ENCODE results near the gene OR2A12. TPM values are rescaled to one million over a fixed set of nuclear protein-coding genes. Genes with fewer than 3 reads are reported as not detected.

OR2A12 gene
- total and polyA plus RNA-seq, 2 experiments from 2014 or later: 0.42 to 1.0 TPM

- DNase-seq (ENCODE audit: low spot score): no peak
- TF ChIP-seq EZH2phosphoT487 (IDR thresholded peaks at IDR 0.05; ENCODE audit: low read depth, severe bottlenecking, unreplicated experiment) (no peak), EZH2 (IDR thresholded peaks at IDR 0.05; ENCODE audit: borderline replicate concordance) (no peak), CTCF (IDR thresholded peaks at IDR 0.05; ENCODE audit: poor library complexity) (no peak)
Measured at GRCh38 chr7:144133307-144133706, 47.2 kb downstream of the OR2A12 start.

GRCh38 chr7:144134116-144134515 is 48.0 kb downstream of the OR2A12 start:
- H3K79me2 ChIP-seq: no peaks in the 10 kb centered on the region
- H3K4me3 ChIP-seq: no peak overlapping the region
- no peaks in the 10 kb centered on the region for H4K20me1 ChIP-seq (ENCODE audit: insufficient read depth, poor library complexity, severe bottlenecking)
- no peaks in the 10 kb centered on the region for H3K4me1 ChIP-seq (ENCODE audit: insufficient read depth)
- H2AFZ ChIP-seq: no peak overlapping the region
- H3K9me3 ChIP-seq (ENCODE audit: low read depth): no peaks in the 10 kb centered on the region
- no peaks in the 10 kb centered on the region for H3K27me3 ChIP-seq
- H3K4me2 ChIP-seq: no peak overlapping the region
- H3K27ac ChIP-seq: no peak overlapping the region
- no peak for DNase-seq (ENCODE audit: low spot score)
- WGBS (ENCODE audit: low lambda C conversion rate, missing lambda C conversion rate): 65% methylated on average over 1 of the region's 1 CpG
- TF ChIP-seq EZH2 (IDR thresholded peaks at IDR 0.05; ENCODE audit: borderline replicate concordance) (no peak), EZH2phosphoT487 (IDR thresholded peaks at IDR 0.05; ENCODE audit: low read depth, severe bottlenecking, unreplicated experiment) (no peak), CTCF (IDR thresholded peaks at IDR 0.05; ENCODE audit: poor library complexity) (no peak)
- no peaks in the 10 kb centered on the region for H3K9me2 ChIP-seq (replicated peaks; ENCODE audit: insufficient read depth)
- no peaks in the 10 kb centered on the region for H3K36me3 ChIP-seq (replicated peaks; ENCODE audit: insufficient read depth, low read depth)

More at GRCh38 chr7:144133307-144133706, 47.2 kb downstream of the OR2A12 start:
- no peaks in the 10 kb centered on the region for H3K4me1 ChIP-seq (ENCODE audit: insufficient read depth)
- H3K9me2 ChIP-seq (replicated peaks; ENCODE audit: insufficient read depth): no peaks in the 10 kb centered on the region
- H3K36me3 ChIP-seq (replicated peaks; ENCODE audit: insufficient read depth, low read depth): no peaks in the 10 kb centered on the region
- WGBS (ENCODE audit: low lambda C conversion rate, missing lambda C conversion rate): 89% methylated on average over 6 of the region's 6 CpGs
- H3K9me3 ChIP-seq (ENCODE audit: low read depth): no peaks in the 10 kb centered on the region
- H2AFZ ChIP-seq: no peak overlapping the region
- H3K27ac ChIP-seq: no peak overlapping the region
- H3K79me2 ChIP-seq: no peaks in the 10 kb centered on the region
- no peaks in the 10 kb centered on the region for H4K20me1 ChIP-seq (ENCODE audit: insufficient read depth, poor library complexity, severe bottlenecking)
- H3K27me3 ChIP-seq: no peaks in the 10 kb centered on the region
- no peak overlapping the region for H3K4me3 ChIP-seq
- no peak overlapping the region for H3K4me2 ChIP-seq

GRCh38 chr7:144137501-144137900 is 51.4 kb downstream of the OR2A12 start:
- Histone ChIP-seq H3K9me3 (ENCODE audit: low read depth) (no peaks in the 10 kb centered on the region), H3K79me2 (no peaks in the 10 kb centered on the region), H3K4me3 (no peak overlapping the region), H3K36me3 (replicated peaks; ENCODE audit: insufficient read depth, low read depth) (no peaks in the 10 kb centered on the region), H4K20me1 (ENCODE audit: insufficient read depth, poor library complexity, severe bottlenecking) (no peaks in the 10 kb centered on the region), H3K4me2 (no peak overlapping the region), H3K4me1 (ENCODE audit: insufficient read depth) (no peaks in the 10 kb centered on the region), H2AFZ (no peak overlapping the region), H3K27me3 (no peaks in the 10 kb centered on the region), H3K27ac (no peak overlapping the region), H3K9me2 (replicated peaks; ENCODE audit: insufficient read depth) (no peaks in the 10 kb centered on the region)
- no peak for TF ChIP-seq EZH2phosphoT487 (IDR thresholded peaks at IDR 0.05; ENCODE audit: low read depth, severe bottlenecking, unreplicated experiment)
- no peak for TF ChIP-seq CTCF (IDR thresholded peaks at IDR 0.05; ENCODE audit: poor library complexity)
- TF ChIP-seq EZH2 (IDR thresholded peaks at IDR 0.05; ENCODE audit: borderline replicate concordance): no peak
- no peak for DNase-seq (ENCODE audit: low spot score)
- WGBS (ENCODE audit: low lambda C conversion rate, missing lambda C conversion rate): 41% methylated on average over 1 of the region's 1 CpG

GRCh38 chr7:144142187-144142586 is 56.1 kb downstream of the OR2A12 start:
- Histone ChIP-seq H3K4me3 (no peak overlapping the region), H3K27me3 (no peaks in the 10 kb centered on the region), H3K9me3 (ENCODE audit: low read depth) (no peaks in the 10 kb centered on the region), H3K4me2 (no peak overlapping the region), H3K36me3 (replicated peaks; ENCODE audit: insufficient read depth, low read depth) (no peaks in the 10 kb centered on the region), H2AFZ (no peak overlapping the region), H3K9me2 (replicated peaks; ENCODE audit: insufficient read depth) (no peaks in the 10 kb centered on the region), H3K79me2 (no peaks in the 10 kb centered on the region), H3K4me1 (ENCODE audit: insufficient read depth) (no peaks in the 10 kb centered on the region), H4K20me1 (ENCODE audit: insufficient read depth, poor library complexity, severe bottlenecking) (no peaks in the 10 kb centered on the region), H3K27ac (no peak overlapping the region)
- TF ChIP-seq CTCF (IDR thresholded peaks at IDR 0.05; ENCODE audit: poor library complexity): no peak
- TF ChIP-seq EZH2phosphoT487 (IDR thresholded peaks at IDR 0.05; ENCODE audit: low read depth, severe bottlenecking, unreplicated experiment): no peak
- no peak for TF ChIP-seq EZH2 (IDR thresholded peaks at IDR 0.05; ENCODE audit: borderline replicate concordance)
- DNase-seq (ENCODE audit: low spot score): no peak
- WGBS (ENCODE audit: low lambda C conversion rate, missing lambda C conversion rate): 91% methylated on average over 3 of the region's 3 CpGs

Measured in hepatocyte (in vitro differentiated cells).